Caco-2 (cell line): ENCODE data around the gene COX10. TPM values are rescaled to one million over a fixed set of nuclear protein-coding genes. Genes with fewer than 3 reads are reported as not detected.
"Not testable (repeated sequence)": the region's sequence is repeated elsewhere in the genome, so short reads cannot be mapped to it uniquely, and the experiment has no call there.

Experiments used
- BruUV-seq: library from RNA; stranded (reverse); fragments of 400-500 nt; replicated peaks from 2 replicates; lab custom pipeline; 2021; lab: Mats Ljungman, UMichigan
- CTCF ChIA-PET: fragments of 300-600 bp; sonication (Branson Sonifier 250); formaldehyde crosslinking; loops from one replicate; lab custom pipeline; 2022; ENCODE audit warnings: antibody characterized with exemption; lab: Charles Lee
- POLR2A ChIA-PET: fragments of 300-600 bp; sonication (Branson Sonifier 250); formaldehyde crosslinking; loops from one replicate; lab custom pipeline; 2022; ENCODE audit warnings: antibody characterized with exemption; lab: Charles Lee
- DNase-seq, 2 experiments: peaks; one replicate each; pipeline versions ENCODE4 v3.0.0 to v3.0.0-alpha.2; 2020 to 2022
- H3K27me3 ChIP-seq: replicated peaks from 2 replicates; pipeline ENCODE4 v1.6.0; 2011; ENCODE audit warnings: low read length; ENCODE audit not compliant: control insufficient read depth, insufficient read depth
- H3K36me3 ChIP-seq: 2 replicates; pipeline ENCODE4 v1.5.1; 2011; ENCODE audit warnings: low read length; ENCODE audit not compliant: control insufficient read depth, insufficient read depth
- H3K4me1 ChIP-seq: fragments of 250-450 bp; sonication (Bioruptor Pico); 2 replicates; pipeline ENCODE4 v1.5.1; 2020; ENCODE audit warnings: mild to moderate bottlenecking
- H3K4me3 ChIP-seq: 2 replicates; pipeline ENCODE4 v1.5.1; 2011; ENCODE audit warnings: low read depth, mild to moderate bottlenecking, control low read depth, low read length
- H3K9me3 ChIP-seq: fragments of 250-450 bp; sonication (Bioruptor Pico); 2 replicates; pipeline ENCODE4 v1.5.1; 2020; ENCODE audit warnings: mild to moderate bottlenecking, moderate library complexity
- H3K27ac Mint-ChIP-seq: one replicate; pipeline ENCODE4 v1.8.0; 2022; ENCODE audit warnings: mixed read lengths; ENCODE audit not compliant: unreplicated experiment
- H3K27me3 Mint-ChIP-seq: one replicate; pipeline ENCODE4 v1.8.0; 2022; ENCODE audit warnings: mixed read lengths; ENCODE audit not compliant: insufficient read depth, unreplicated experiment
- H3K36me3 Mint-ChIP-seq: one replicate; pipeline ENCODE4 v1.8.0; 2022; ENCODE audit warnings: mild to moderate bottlenecking, mixed read lengths; ENCODE audit not compliant: insufficient read depth, unreplicated experiment
- H3K4me1 Mint-ChIP-seq: one replicate; pipeline ENCODE4 v1.8.0; 2022; ENCODE audit warnings: low read depth, mixed read lengths; ENCODE audit not compliant: unreplicated experiment
- H3K4me3 Mint-ChIP-seq: one replicate; pipeline ENCODE4 v1.8.0; 2022; ENCODE audit warnings: mild to moderate bottlenecking, moderate library complexity, mixed read lengths; ENCODE audit not compliant: unreplicated experiment
- H3K9me3 Mint-ChIP-seq: one replicate; pipeline ENCODE4 v1.8.0; 2022; ENCODE audit warnings: mixed read lengths; ENCODE audit not compliant: unreplicated experiment
- CTCF ChIP-seq, 2 experiments: fragments of 200-600 bp in 1 of 2; IDR thresholded peaks; 1 replicate in 1 of 2; 2 replicates in 1 of 2; pipeline versions ENCODE4 v1.5.1 to v1.8.0; 2011 to 2022; ENCODE audit warnings: antibody characterized with exemption in 1 of 2, control low read depth in 1 of 2, inconsistent platforms in 1 of 2, low read depth in 1 of 2, low read length in 1 of 2, mild to moderate bottlenecking in 1 of 2, moderate library complexity in 1 of 2; ENCODE audit not compliant: insufficient read depth in 1 of 2, severe bottlenecking in 1 of 2, unreplicated experiment in 1 of 2
- intact Hi-C: fragments of 100-400 bp; cut with micrococcal nuclease; formaldehyde crosslinking; loops from one replicate; pipeline ENCODE4 v1.10.0; 2022; ENCODE audit not compliant: unreplicated experiment
- total RNA-seq: library from RNA; stranded (reverse); gene quantifications from 2 replicates; pipeline ENCODE4 v1.2.3, GENCODE V29; 2022

COX10 gene
- total RNA-seq, 1 experiment from 2014 or later: 13.5 TPM

- H3K9me3 ChIP-seq, H3K36me3 ChIP-seq, H3K27ac Mint-ChIP-seq, DNase-seq, H3K4me1 ChIP-seq, H3K27me3 Mint-ChIP-seq, POLR2A ChIA-PET, H3K4me3 Mint-ChIP-seq, H3K36me3 Mint-ChIP-seq, H3K4me3 ChIP-seq, H3K9me3 Mint-ChIP-seq, H3K27me3 ChIP-seq, BruUV-seq, H3K4me1 Mint-ChIP-seq, intact Hi-C loops, CTCF ChIA-PET: not testable (repeated sequence)
Measured at GRCh38 chr17:14239271-14239670, 170.0 kb downstream of the COX10 start.

- TF ChIP-seq CTCF (IDR thresholded peaks at IDR 0.05; ENCODE audit: insufficient read depth in 1 of 2, low read depth in 1 of 2, low read length in 1 of 2, severe bottlenecking in 1 of 2, unreplicated experiment in 1 of 2): no peak
- Mint-ChIP-seq H3K4me1 (no peaks in the 10 kb centered on the region), H3K9me3 (no peaks in the 10 kb centered on the region), H3K27me3 (no peaks in the 10 kb centered on the region), H3K27ac (no peak overlapping the region), H3K4me3 (no peak overlapping the region), H3K36me3 (no peaks in the 10 kb centered on the region)
- DNase-seq: peak; percentile 31 to 35
- Histone ChIP-seq H3K27me3 (no peaks in the 10 kb centered on the region), H3K36me3 (no peaks in the 10 kb centered on the region), H3K4me3 (no peak overlapping the region), H3K9me3 (no peaks in the 10 kb centered on the region), H3K4me1 (no peaks in the 10 kb centered on the region)
- ChIA-PET POLR2A (no interaction called here), CTCF (no interaction called here)
- intact Hi-C loops: no loop called here
- no TSS peak for BruUV-seq
Measured at GRCh38 chr17:14245002-14245401, 175.7 kb downstream of the COX10 start.

- no peaks in the 10 kb centered on the region for H3K27me3 ChIP-seq
- H3K27me3 Mint-ChIP-seq: no peaks in the 10 kb centered on the region
- H3K36me3 Mint-ChIP-seq: no peaks in the 10 kb centered on the region
- intact Hi-C loops: no loop called here
- no peaks in the 10 kb centered on the region for H3K36me3 ChIP-seq
- H3K9me3 ChIP-seq: no peaks in the 10 kb centered on the region
- no peaks in the 10 kb centered on the region for H3K9me3 Mint-ChIP-seq
- no peak overlapping the region for H3K27ac Mint-ChIP-seq
- no peaks in the 10 kb centered on the region for H3K4me1 ChIP-seq
- H3K4me1 Mint-ChIP-seq: no peaks in the 10 kb centered on the region
- no peak for DNase-seq
- ChIA-PET CTCF (no interaction called here), POLR2A (no interaction called here)
- H3K4me3 Mint-ChIP-seq: no peak overlapping the region
- BruUV-seq: no TSS peak
- no peak overlapping the region for H3K4me3 ChIP-seq
- TF ChIP-seq CTCF (IDR thresholded peaks at IDR 0.05; ENCODE audit: insufficient read depth in 1 of 2, low read depth in 1 of 2, low read length in 1 of 2, severe bottlenecking in 1 of 2, unreplicated experiment in 1 of 2): no peak
Measured at GRCh38 chr17:14245629-14246028, 176.3 kb downstream of the COX10 start.

Other genes starting within 250 kb of the COX10 start
- not detected in 2 replicates for gene CDRT15, start 167.4 kb downstream of the COX10 start, total RNA-seq
- 1.8 and 1.9 TPM in 2 replicates for gene HS3ST3B1, start 231.6 kb downstream of the COX10 start, total RNA-seq